ENCODE data around the gene SLC23A2.
"Not testable (repeated sequence)": the region's sequence is repeated elsewhere in the genome, so short reads cannot be mapped to it uniquely, and the experiment has no call there.

SLC23A2 gene

GRCh38 chr20:5005326-5005725 lies 4.0 kb upstream of the SLC23A2 start:
- no peak for DNase-seq

GRCh38 chr20:5004825-5005224 lies 3.5 kb upstream of the SLC23A2 start:
- not testable (repeated sequence) for DNase-seq

- no peak for DNase-seq
Measured at GRCh38 chr20:5003626-5004025, 2.3 kb upstream of the SLC23A2 start.

GRCh38 chr20:5002077-5002413 lies 735 bp upstream of the SLC23A2 start:
- no peak for DNase-seq

- peak; percentile 32 to 49 for DNase-seq
Measured at GRCh38 chr20:5000263-5001173, 792 bp downstream of the SLC23A2 start.

- DNase-seq = no peak
Measured at GRCh38 chr20:4999788-5000187, 1.5 kb downstream of the SLC23A2 start.

GRCh38 chr20:4998160-4998651 lies 3.1 kb downstream of the SLC23A2 start:
- DNase-seq = no peak

- DNase-seq = no peak
Measured at GRCh38 chr20:4997222-4997621, 4.1 kb downstream of the SLC23A2 start.

GRCh38 chr20:4989570-4989969 lies 11.7 kb downstream of the SLC23A2 start:
- no peak for DNase-seq

GRCh38 chr20:4987130-4987529 lies 14.2 kb downstream of the SLC23A2 start:
- no peak for DNase-seq

GRCh38 chr20:4985658-4986057 lies 15.7 kb downstream of the SLC23A2 start:
- no peak for DNase-seq

GRCh38 chr20:4982281-4982680 lies 19.0 kb downstream of the SLC23A2 start:
- no peak for DNase-seq

- DNase-seq = no peak
Measured at GRCh38 chr20:4979841-4980410, 21.4 kb downstream of the SLC23A2 start.

- DNase-seq = no peak
Measured at GRCh38 chr20:4978050-4978918, 23.0 kb downstream of the SLC23A2 start.

- DNase-seq = not testable (repeated sequence)
Measured at GRCh38 chr20:4976014-4976413, 25.3 kb downstream of the SLC23A2 start.

- no peak for DNase-seq
Measured at GRCh38 chr20:4973330-4974097, 27.8 kb downstream of the SLC23A2 start.

GRCh38 chr20:4972506-4973251 lies 28.6 kb downstream of the SLC23A2 start:
- no peak for DNase-seq

GRCh38 chr20:4971064-4971463 lies 30.2 kb downstream of the SLC23A2 start:
- DNase-seq = no peak

- no peak for DNase-seq
Measured at GRCh38 chr20:4967752-4968477, 33.4 kb downstream of the SLC23A2 start.

- DNase-seq = no peak
Measured at GRCh38 chr20:4966826-4967751, 34.2 kb downstream of the SLC23A2 start.
